ENCODE measurements around the gene CHD6.

Gene CHD6

DNA sequence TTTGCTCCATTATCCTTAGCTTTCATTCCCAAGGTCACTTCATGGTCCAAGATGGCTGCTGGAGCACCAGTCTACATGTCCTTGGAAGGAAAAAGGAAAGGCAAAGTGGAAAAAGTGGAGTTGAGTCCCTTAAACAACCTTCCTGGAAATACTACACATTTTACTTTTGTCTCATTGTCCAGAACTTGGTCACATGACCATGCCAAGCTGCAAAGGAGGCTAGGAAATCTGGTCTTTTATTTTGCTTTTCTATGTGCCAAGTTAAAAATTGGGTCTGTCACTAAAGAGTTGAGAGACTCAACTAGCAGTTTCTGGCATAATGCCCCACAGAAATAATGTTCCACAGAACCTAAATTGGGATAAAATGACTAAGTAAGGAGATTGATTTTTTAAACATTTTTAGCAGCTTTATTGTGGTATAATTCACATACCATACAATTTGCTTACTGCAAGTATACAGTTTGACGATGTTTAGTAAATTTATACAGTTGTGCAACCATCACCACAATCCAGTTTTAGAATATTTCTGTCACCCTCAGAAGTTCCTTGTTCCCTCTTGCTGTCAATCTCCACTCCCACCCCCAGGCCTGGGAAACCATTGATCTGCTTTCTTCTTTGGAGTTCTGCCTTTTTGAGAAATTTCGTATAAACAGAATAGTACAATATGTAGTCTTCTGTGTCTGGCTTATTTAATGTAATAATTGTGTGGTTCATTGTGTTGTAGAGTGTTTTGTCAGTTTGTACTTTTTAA is 5.6 kb upstream of the CHD6 start:
- in situ Hi-C loops (cut with MboI; ENCODE audit: low sequenced_read_pairs) = no loop called here

DNA sequence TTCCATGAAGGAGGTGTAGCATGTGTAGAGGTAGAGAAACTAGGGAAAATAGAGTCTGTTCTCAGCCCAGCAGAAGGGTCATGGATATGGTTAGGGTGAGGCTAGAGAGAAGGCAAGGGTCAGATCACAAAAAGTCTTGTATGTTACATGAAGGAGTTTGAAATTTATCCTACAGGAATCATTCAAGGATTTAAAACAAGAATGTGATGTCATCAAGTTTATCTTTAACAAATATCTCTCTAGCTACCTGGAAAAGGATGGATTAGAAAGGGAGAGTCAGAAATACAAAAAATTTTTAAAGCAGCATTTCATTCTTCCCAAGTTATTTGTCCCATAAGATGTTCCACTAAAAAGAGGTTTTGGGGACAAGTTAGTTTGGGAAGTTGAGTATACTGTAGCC is 4.4 kb upstream of the CHD6 start:
- in situ Hi-C loops (cut with MboI; ENCODE audit: low sequenced_read_pairs) = no loop called here

GRCh38 chr20:41621971-41622370 is 3.8 kb upstream of the CHD6 start:
- in situ Hi-C loops (cut with MboI; ENCODE audit: low sequenced_read_pairs) = no loop called here

DNA sequence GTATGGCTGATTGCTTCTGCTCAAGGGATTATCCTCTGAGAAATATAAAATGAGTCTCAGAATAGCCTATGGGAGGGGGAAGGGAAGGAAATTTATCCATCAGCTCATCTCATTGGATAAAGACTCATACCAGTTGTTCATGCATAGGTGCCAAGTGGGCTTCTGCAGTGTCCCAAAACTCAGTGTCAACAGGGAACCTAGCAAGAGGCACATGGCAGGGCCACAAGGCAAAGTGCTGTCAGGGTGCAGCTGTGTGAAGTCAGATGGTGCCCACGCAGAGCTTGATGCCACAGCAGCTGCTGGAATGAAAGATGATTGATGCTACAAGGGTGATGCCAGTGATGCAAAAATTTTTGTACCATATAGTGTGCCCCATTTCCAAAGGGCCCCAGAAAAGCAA is 3.2 kb upstream of the CHD6 start:
- in situ Hi-C loops (cut with MboI; ENCODE audit: low sequenced_read_pairs) = no loop called here

- in situ Hi-C loops (cut with MboI; ENCODE audit: low sequenced_read_pairs) = no loop called here
These were observed 1.4 kb upstream of the CHD6 start for GRCh38 chr20:41619360-41620100.

DNA sequence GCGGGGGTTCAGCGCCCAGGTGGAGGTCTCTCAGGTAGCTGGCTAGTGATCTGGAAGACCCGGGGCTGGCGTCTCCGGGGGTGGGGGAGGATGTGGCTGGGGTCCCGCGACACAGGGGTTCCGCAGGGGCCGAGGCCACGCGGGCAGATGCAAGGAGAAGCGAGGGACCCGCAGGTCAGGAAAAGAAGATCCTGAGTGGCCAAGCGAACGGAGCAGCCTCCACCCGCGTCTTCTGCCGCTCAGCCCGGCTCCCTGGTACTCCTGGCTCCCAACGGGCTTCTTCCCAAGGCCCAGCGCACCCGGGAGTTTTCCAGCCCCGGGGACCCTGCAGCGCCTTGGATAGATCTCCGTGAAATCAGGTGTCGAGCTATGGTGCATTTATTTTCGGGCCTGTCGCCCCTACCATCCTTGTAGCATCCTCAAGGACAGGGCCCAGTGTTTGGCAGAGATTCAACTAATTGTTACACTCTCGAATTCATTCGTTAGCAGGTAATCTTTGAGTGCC is 682 bp upstream of the CHD6 start:
- in situ Hi-C loops (cut with MboI; ENCODE audit: low sequenced_read_pairs) = no loop called here

- in situ Hi-C loops (cut with MboI; ENCODE audit: low sequenced_read_pairs) = no loop called here
These were observed 897 bp downstream of the CHD6 start for GRCh38 chr20:41617059-41617901.

GRCh38 chr20:41616228-41616627 is 1.9 kb downstream of the CHD6 start:
- in situ Hi-C loops (cut with MboI; ENCODE audit: low sequenced_read_pairs) = no loop called here

DNA sequence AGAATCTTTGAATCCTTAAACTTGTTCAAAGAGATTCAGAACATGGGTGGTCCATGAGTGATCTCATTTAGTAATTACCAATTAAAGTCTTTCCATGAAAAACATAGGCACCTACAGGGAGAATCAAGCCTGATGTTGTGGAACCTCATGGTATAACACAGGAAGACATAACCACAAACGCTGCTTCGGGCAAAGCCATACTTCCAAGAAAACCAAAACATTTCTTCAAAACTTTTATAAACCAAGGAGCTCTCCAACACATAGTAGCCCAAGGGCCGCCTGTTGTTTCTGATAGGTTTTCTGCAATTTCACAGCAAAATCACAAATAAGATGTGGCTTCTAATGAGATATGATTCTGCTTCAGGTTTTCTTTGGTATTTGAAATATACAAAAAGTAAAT is 2.5 kb downstream of the CHD6 start:
- in situ Hi-C loops (cut with MboI; ENCODE audit: low sequenced_read_pairs) = no loop called here

DNA sequence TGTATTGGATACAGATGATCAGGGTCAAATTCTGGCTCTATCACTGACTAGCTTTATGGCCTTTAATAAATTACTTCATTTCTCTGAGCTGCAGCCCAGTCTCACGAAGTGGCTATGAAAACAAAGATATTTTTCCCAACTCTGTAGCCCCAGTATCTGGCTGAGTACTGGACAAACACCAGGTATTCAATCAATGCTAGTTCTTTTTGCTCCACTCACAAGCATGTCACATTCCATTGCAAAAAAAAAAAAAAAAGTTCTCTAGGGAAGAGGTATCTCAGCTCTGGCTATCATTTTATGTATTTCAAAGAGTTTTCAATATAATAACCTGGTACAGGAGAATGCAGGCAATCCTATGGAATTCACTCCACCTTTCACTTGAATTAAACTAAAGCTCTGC is 3.1 kb downstream of the CHD6 start:
- in situ Hi-C loops (cut with MboI; ENCODE audit: low sequenced_read_pairs) = no loop called here

- in situ Hi-C loops (cut with MboI; ENCODE audit: low sequenced_read_pairs) = no loop called here
These were observed 4.9 kb downstream of the CHD6 start for GRCh38 chr20:41613321-41613720.

- in situ Hi-C loops (cut with MboI; ENCODE audit: low sequenced_read_pairs) = no loop called here
These were observed 8.7 kb downstream of the CHD6 start for GRCh38 chr20:41609474-41609873.

- in situ Hi-C loops (cut with MboI; ENCODE audit: low sequenced_read_pairs) = no loop called here
These were observed 9.6 kb downstream of the CHD6 start for GRCh38 chr20:41608606-41609005.

DNA sequence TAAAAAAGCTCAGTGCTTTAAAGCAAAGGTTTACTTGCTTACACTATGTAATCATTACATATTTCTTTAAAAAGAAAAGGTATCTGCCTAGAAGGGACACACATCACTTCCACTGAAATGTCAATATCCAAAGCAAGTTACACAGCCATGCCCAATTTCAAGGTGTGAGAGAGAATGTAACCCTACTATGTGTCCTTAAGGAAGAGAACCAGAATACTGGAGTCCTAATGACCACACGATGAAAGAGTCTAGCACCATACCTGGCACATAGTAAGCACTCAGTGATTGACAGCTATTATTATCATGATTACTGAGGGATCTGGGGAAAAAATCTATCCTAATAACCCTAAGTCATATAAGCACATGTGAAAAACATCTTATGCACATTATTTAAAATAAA is 10.4 kb downstream of the CHD6 start:
- in situ Hi-C loops (cut with MboI; ENCODE audit: low sequenced_read_pairs) = no loop called here

DNA sequence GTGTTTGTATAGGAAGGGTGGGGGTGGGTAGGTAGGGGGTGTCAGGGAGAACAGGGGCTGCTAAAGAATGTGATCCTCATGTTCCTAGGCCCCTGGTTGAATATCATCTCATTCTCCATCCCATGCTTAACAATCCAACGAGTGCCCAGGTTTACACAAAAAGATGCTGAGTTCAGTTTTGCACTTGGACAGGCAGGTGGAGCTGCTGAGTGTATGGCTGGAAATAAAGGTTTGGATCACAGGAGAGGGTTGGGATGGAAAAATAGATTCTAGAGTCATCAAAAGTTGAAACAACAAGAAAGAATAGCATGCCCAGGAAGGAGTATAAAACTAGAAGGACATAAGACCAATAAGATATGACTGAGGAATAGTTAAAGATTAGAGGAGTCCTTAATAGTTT is 14.2 kb downstream of the CHD6 start:
- in situ Hi-C loops (cut with MboI; ENCODE audit: low sequenced_read_pairs) = no loop called here

- in situ Hi-C loops (cut with MboI; ENCODE audit: low sequenced_read_pairs) = no loop called here
These were observed 16.4 kb downstream of the CHD6 start for GRCh38 chr20:41601742-41602141.

DNA sequence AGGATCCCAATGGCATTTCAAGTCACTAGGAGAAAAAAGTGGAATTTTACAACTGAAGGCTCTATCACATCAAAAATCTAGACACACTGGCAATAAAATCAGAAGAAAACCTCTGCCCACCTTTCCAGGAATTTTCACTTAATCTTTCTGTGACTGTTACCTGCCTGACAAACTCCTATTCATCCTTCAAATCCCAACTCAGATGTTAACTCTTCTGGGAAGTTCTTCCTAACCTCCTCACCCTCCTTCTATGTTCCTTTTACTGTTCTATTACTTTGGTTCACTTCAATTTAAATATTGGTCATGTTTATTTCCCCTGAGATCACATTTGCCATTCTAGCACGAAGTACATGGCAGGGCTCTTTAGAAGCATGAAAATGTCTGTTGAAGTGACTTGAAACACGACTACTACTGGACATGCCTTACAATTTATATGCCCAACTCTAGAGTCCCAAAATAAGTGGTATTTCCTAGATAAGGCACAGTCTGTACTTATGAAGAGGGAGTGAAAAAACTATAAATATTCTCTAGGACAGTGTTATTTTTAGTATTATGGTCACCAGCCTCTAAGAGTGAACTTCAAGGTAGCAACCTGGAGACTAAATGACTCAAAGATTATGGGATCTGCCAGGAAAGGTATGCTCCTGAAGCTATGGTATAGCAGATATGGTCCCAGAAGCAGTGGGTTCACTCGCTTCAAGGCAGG is 17.1 kb downstream of the CHD6 start:
- in situ Hi-C loops (cut with MboI; ENCODE audit: low sequenced_read_pairs) = no loop called here

DNA sequence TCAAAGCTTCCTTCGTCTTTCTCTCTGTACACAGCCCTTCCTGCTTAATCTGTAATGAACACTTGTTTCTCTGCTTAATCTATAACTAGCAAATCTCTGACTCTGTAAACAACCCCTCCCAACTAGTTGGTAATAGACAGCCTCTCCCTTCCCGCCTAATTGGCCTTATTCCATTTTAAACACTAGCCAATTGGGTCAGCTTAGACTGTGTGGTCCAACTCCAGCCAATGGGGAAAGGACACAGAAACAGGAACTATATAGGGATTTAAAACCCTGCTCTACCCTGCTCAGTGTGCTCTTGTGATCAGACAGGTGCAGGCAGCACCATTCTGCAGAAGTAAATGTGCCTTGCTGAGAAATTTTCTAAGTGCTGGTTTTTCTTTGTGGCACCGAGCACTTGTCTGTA is 18.5 kb downstream of the CHD6 start:
- in situ Hi-C loops (cut with MboI; ENCODE audit: low sequenced_read_pairs) = no loop called here

- in situ Hi-C loops (cut with MboI; ENCODE audit: low sequenced_read_pairs) = no loop called here
These were observed 19.5 kb downstream of the CHD6 start for GRCh38 chr20:41598719-41599118.

DNA sequence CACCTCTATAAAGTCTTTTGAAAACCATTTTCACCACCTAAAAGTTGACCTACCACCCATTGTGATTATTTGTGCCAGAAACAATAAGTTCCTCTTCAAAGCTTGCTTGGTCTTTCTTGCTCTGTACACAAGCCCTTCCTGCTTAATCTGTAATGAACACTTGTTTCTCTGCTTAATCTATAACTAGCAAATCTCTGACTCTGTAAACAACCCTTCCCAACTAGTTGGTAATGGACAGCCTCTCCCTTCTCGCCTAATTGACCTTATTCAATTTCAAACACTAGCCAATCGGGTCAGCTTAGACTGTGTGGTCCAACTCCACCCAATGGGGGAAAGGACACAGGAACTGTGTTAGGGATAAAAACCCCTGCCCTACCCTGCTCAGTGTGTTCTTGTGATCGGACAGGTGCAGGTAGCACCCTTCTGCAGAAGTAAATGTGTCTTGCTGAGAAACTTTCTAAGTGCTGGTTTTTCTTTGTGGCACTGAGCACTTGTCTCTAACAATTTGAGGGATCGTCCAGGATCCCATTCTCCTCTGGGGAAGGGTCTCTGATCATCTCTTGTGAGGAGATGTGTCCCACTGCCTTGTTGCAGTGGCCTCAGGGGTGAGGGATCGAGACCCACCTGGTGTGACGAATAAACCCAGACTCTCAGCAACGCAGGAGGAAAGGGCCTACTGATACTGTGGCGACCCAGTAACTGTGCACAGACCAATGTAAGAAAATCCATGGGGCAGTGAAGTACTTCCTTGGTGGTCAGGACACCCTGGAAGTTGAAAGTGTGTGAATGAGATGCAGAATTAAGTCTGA is 23.5 kb downstream of the CHD6 start:
- in situ Hi-C loops (cut with MboI; ENCODE audit: low sequenced_read_pairs) = no loop called here
